HPDE6-E6E7 (cell line): ENCODE results near the gene SOX5.
"Not testable (repeated sequence)": the region's sequence is repeated elsewhere in the genome, so short reads cannot be mapped to it uniquely, and the experiment has no call there.

Source experiments
- DNase-seq: peaks from one replicate; pipeline ENCODE4 v3.0.0; 2011; ENCODE audit warnings: missing footprints; ENCODE audit errors: extremely low spot score

Gene SOX5

DNA sequence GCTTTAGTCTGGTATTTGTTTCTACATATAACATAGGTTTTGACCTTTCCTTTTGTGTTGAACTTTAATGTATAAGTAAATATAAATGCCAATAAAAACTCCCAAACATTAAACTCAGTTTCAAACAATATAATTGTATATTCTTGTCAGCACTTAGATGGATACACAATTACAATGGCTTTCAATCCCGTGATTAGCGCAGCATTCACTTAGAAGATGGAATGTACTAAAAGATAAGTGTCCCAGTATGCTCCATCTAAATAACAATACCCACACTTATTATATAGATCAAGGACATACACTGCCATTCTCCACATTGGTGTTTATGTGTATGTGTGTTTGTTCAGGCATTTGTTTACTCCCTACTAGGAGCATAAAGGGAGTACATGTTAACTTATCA is 193.1 kb downstream of the SOX5 start:
- no peak for DNase-seq

DNA sequence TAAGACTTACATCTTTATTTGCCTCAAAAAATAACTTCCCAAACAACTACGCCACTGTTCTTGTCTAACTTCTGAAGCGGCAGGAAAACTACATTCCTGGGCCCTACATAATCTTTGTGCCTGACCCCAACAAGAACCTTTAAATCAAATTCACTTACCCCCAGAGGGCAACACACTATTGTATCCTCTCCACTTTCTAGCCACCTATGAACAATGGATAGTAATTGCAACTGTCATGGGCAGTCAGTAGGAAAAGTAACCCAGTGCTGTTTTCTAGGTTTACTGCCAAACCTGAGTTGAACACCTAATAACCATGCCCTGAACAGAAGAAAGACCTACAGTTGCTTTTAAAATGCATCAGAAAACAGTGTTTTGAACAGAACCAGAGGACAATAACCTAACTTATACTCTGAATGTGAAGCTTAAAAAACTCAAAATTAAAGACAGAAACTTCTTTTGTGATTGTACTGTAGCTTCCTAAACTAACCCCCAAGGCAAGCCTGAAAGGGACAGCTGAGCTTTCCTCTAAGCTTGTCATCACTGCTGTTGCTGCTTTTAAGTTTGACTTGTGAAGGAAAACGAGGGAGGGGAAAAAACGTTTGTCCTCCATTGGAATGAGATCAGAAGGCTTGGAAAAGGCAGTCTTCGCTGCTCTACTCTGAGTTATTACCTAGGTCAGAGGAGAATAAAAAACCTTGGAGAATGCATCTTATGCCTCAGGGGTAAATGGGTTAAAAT is 195.7 kb downstream of the SOX5 start:
- no peak for DNase-seq

DNA sequence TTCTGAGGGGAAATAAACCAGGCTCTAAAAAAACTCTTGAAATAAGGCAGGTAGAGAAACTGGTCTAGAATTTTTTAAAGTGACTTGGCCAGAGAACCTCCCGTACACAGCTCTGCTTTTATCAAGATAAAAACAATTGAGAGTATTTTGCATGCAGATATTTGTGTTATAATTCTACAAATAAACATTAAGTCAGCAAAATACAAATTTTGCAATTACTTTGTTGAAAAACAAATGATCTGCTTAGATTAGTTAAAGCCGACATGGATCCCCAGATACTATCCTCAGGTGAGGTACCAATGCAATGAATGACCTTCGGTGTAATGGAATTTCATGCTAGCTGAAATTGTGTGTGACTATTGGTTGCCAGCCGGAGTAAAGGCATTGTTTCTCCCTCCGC is 197.2 kb downstream of the SOX5 start:
- DNase-seq, result no peak

DNA sequence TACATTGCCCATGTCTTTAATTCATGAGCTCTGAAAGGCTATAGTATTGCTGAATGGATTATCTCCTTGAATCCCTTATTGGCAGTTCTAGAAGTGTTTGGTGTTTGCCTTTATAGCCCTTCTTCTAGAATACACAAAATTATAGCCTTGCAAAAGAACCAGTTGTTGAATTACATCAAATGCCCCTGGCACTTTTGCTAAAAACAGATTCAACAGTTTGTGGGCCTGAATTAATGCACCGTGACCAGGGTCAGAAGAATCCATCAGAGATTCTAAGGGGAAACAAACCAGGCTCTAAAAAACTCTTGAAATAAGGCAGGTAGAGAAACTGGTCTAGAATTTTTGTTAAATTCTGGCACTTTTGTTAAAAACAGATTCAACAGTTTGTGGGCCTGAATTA is 197.8 kb downstream of the SOX5 start:
- DNase-seq, result no peak

DNA sequence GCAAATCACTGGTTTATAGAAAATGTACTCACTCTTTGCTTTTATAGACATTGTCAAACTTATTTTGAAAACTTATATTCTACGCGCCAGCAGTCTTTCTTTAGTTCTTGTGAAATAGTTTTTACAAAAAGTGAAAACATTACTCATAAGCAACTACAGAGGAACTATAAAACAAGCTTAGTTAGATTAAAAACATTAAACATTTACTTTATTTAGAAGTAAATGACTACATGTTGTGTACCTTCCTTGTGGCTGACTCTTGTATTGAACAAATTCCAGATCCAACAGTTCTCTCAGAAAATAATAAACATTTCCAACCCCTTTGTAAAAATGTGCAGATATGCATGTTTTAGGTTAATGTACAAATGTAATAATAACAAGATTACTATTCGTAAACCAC is 198.5 kb downstream of the SOX5 start:
- no peak for DNase-seq

DNA sequence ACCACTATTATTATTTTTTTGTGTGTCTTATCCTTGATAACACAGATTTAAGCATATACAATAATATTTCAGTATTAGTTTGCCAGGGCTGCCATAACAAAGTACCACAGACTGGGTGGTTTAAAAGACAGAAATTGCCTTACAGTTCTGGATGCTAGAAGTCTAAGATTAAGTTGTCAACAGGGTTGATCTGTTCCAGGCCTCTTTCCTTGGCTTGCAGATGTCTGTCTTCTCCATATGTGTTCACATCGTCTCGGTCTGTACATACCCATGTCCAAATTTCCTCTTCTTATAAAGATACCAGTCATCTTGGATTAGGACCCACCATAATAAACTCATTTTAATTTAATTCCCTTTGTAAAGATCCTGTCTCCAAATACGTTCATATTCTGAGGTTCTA is 204.8 kb downstream of the SOX5 start:
- DNase-seq, result no peak

DNA sequence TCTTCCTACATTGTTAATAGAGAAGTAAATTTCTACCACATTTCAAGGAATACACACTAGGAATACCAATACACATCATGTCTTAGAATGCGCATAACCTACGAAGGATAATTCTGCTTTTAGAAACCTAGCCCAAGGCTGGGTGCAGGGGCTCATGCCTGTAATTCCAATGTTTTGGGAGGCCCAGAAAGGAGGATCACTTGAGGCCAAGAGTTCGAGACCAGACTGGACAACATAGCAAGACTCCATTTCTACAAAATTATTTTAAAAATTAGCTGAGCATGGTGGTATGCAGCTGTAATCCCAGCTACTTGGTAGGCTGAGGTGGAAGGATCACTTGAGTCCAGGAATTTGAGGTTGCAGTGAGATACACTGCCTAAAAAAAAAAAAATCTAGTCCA is 206.9 kb downstream of the SOX5 start:
- DNase-seq, result no peak

DNA sequence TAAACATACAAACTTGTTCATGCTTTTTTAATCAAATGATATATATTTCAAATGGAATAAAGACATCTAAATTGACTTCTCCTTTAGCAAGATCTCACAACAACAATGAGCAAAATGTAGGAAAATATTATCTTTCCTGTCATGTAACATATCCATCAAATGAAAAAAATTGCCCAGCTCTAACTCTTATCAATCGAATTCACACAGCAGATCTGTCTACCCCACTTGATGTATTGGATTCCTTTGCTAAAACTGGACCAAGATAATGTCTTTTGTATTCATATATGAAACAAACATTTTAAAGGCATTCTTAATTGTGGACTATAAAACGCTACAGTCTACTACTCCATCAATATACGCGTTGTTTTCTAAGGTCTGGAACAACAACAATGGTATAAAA is 218.0 kb downstream of the SOX5 start:
- no peak for DNase-seq

DNA sequence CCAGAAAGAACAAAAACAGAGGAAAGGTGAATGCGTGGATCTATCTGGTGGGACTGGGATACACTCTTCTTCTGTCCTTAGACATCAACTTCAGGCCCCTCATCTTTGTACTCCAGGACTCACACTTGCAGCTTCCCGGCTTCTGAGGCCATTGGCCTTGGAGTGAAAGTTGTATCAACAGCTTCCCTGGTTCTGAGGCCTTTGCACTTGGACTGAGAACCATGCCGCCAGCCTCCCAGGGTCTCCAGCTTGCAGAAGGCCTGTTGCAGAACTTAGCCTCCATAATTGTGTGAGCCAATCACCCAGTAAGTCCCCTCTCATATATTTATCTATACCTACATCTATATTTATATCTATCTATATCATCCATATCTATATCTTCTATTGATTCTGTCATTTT is 218.4 kb downstream of the SOX5 start:
- DNase-seq, result no peak

DNA sequence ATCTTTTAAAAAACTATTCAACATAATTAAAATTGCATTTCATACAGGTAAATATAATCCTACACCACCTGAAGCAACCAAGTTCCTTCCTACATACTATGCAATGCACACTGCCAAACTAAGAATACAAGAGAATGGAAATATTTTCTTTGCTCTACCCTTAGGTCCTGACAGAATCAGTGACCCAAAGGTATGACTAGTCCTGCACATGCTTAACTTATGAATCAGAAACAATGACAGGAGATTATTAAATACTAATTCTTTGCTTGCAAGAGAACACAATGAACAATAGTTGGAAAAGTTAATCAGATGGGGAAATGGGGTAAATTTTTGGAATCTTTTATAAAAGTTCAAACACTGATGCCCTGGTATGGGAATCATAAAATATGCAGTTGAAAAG is 220.1 kb downstream of the SOX5 start:
- peak; percentile 5 for DNase-seq

DNA sequence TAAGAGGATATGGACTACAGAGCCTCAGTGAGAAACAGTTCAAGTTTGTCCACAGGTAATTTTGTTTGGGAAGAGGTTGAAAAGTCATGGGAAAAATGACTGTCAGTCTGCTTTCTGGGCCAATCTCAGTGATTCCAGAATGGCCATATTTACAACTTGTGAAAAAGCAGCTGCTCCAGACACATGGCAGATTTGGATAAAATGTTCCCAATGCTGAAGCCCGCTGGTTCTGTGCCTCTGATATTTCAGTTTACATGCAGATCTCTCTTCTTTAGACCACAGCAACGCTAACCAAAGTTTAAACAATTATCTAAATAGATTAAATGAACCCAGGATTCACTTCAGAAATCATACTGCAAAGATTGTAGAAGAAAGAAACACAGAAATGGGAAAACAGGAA is 222.8 kb downstream of the SOX5 start:
- DNase-seq, result no peak

DNA sequence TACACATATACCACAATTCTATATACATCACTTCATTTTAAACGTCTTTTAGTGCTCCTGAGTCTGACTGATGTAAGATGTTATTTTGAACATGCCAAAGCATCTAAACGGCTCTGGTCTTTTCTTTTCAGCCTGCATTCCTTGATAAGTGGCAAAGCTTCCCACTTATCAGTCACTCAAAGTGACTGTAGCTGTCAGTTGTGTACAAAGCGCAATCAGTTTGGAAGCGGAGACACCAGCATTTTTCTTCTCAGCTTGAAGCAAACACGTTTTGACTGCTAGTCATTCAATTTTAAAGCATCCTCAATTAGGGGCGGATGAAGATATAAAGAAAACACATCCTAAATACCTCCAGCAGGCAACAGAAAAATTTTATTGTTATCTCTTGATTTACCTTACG is 226.8 kb downstream of the SOX5 start:
- no peak for DNase-seq

DNA sequence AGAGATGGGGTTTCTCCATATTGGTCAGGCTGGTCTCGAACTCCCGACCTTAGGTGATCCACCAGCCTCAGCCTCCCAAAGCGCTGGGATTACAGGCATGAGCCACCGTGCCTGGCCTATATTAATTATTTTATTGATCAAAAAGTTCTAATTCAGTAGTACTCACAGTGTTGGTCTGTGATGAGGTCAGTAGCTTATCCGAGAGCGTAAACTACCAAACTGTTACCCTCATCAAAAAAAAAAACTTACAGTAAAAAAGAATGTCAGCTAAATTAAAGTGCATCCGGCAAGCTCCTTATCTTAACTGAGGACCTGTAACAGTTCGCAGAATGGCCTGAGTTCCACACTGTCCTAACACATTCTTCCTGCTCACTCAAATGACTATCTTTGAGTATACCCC is 228.2 kb downstream of the SOX5 start:
- DNase-seq, result no peak

DNA sequence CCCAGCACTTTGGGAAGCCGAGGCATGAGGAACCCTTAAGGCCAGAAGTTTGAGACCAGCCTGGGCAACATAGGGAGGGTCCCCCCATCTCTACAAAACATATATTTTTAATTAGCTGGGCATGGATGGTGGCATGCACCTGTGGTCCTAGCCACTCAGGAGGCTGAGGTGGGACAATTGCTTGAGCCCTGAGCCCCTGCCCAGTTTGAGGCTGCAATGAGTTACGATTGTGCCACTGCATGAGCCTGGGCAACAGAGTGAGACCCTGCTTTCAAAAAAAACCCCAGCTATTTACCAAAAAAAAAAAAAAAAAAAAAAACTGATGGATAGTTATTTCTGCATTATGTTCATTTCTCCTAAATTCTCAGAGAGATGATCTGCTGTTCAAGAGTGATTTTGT is 230.0 kb downstream of the SOX5 start:
- no peak for DNase-seq

DNA sequence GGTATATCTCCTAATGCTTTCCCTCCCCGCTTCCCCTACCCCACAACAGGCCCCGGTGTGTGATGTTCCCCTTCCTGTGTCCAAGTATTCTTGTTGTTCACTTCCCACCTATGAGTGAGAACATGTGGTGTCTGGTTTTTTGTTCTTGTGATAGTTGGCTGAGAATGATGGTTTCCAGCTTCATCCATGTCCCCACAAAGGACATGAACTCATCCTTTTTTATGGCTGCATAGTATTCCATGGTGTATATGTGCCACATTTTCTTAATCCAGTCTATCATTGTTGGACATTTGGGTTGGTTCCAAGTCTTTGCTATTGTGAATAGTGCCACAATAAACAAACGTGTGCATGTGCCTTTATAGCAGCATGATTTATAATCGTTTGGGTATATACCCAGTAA is 239.1 kb downstream of the SOX5 start:
- not testable (repeated sequence) for DNase-seq

DNA sequence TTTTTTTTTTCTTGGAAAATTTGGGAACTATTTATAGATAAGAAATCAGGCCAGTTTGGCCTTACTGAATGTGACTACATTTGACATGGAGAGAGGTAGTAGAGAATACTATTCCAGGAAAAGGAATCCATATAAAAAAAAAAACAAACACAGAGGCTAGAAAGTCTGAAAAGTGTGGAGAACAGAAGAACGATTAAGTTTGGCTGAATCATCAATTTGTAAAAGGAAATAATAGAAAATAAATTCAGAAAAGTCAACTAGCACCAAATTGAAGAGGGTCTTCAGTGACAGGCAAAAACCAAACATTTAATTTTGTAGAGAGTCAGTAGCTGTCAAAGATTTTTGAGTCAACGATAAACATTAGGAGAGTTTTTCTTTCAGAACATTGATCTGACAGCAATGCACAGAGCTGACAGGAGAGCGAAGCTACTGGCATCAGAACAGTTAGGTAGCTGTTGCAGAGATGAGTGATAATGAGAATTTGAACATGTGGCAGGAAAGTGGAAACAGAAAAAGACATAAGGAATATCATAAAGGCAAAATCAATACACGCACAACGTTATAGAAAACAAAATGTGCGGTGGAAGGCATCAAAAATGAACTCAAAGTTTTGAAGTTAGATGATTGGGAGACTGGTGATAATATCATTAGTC is 241.2 kb downstream of the SOX5 start:
- DNase-seq, result no peak

DNA sequence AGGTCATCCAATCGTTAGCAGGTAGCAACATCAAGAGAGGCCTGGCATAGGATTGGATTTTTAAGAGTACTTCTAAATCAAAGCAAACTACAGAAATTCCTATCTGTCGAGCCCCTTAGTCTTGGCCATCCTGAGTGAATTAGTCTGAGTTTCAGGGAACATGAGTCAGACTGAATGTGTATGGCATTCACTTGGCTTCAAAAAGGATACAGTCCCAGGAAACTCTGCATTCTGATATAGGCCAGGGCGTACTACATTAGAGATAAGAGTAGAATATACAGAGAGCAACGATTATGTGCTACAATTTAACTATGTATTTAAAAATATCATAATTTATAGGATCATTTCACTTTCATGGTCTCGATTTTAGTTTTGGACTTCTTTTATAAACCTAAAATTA is 242.2 kb downstream of the SOX5 start:
- DNase-seq, result no peak

DNA sequence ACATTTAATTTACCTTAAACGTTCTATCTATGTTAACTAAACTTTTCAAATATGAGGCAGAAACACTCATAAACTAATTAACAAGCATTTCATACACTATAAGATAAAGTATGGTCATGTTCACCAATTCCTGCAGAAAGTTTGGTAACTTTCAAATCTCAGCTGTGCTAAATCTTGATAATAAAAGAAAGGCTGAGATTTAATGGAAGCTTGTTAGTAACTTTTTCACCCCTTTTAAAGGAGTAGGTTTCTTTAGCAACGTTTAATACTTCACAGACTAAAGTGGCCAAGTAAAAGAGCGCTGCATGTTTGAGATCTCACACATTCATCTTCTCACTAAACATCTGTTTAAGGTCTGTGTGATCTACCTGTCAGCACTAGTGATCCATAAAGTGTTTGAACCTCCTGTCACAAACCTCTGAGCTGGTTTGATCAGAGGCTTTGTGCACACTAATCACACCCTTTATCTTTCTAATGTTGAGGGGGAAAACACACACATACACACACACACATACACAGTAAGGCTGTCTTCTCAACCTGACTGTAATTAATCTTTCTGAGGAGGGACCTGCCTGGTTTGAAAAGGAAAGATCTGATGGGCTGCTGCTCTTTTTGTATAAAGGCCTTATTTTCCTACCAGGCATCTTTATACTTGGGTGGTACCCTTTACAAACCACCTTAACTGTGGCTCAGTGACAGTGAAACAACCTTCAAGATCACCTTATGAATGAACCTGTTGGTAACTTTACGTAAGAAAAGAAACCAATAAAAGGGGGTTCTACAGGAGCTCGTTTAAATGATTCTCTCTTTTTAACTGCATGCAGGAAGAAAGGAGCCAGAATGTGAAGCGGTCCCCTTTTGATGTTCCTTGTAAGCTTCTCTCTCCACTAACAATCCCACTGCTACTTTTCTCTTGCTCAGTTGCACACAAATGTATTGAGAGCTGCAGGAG is 244.2 kb downstream of the SOX5 start:
- no peak for DNase-seq

DNA sequence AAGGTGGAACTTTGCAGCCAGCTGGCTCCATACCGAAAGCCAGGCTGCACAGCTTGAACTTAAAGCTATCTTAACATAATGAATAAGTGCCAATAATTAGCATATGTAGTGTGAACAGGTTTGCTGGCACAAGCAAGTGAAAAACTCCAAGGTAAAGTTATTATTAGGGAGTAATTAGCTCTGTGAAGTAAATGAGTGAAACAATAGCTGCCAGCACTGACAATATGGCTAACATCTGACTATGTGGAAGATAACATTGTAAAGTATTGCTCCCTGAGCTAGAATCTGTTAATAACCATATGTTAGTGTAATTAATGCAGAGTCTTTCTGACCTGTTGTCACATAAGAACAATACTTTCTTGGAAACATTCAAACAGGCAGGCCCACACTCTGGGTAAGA is 246.4 kb downstream of the SOX5 start:
- DNase-seq, result no peak

DNA sequence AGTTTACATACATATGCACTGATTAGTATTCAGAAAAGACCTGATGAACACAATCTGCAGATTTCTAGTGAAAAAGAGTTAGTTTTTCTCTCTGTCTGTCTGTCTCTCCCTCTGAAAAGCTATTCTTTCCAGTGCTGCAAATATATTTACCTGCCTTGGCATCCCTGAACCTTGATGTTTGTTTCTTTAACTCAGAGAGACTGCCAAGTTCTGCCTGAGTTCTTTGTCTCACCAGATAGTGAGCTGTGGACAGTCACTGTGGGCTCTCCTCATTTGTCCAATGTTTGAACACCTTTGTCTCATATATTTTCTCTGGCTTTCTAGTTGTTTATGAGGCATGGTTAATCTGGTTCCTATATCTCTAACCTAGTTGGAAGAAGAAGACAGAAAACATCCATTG is 250.4 kb downstream of the SOX5 start:
- DNase-seq, result no peak

DNA sequence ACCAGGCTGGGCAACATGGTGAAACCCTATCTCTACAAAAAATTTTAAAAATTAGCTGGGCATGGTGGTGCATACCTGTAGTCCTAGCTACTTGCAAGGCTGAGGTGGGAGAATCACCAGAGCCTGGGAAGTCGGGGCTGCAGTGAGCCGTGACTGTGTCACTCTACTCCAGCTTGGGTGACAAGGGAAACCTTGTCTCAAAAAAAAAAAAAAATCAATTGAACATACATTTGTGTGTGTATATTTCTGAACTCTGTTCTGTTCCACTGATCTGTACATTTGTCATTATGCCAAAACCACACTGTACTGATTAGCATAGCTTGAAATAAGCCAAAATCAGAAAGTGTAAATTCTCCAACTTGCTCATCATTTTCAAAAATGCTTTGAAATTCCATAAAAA is 254.6 kb downstream of the SOX5 start:
- DNase-seq, result no peak

DNA sequence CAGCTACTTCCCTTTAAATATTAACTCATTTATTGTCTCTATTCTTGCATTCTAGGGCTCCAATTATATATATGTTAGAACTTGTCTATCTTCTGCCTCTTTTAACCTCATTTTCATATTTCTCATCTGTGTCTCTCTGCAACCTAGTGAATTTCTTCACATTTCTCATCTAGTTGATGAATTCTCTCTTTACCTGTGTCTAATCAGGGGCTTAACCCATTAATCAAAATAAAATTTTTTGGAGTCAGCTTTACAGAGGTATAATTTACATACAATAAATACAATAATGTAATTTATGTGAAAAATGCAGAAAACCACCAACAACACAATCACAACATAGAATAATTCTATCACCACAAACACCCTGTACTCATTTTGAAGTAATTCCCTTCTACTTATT is 255.2 kb downstream of the SOX5 start:
- DNase-seq, result no peak

DNA sequence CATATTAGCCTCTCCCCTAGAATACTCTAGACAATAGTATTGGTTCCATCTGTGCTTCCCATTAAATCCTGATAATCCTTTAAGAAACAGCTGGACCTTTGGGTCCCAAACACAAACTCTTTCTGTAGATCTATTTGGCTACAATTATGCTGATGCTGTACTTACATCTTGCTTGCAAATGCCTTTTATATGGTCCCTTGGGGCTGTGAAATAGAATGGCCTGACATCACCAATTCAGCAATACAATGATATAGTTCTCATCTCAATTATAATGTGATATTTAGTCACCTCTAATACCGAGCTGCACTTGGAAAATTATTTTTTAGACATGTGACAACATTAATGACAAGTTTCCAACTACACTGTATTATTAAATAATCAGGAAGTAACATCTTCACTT is 261.5 kb downstream of the SOX5 start:
- DNase-seq, result no peak
